Chondrocyte (in vitro differentiated cells): ENCODE data around the gene TMEM219. TPM values are rescaled to one million over a fixed set of nuclear protein-coding genes. Genes with fewer than 3 reads are reported as not detected.
"Not testable (repeated sequence)": the region's sequence is repeated elsewhere in the genome, so short reads cannot be mapped to it uniquely, and the experiment has no call there.

Experiments
- DNase-seq: peaks from one replicate; pipeline ENCODE4 v3.0.0; 2021; ENCODE audit warnings: mixed read lengths, low spot score
- H3K27ac Mint-ChIP-seq: one replicate; pipeline ENCODE4 v1.8.0; 2021; ENCODE audit warnings: mild to moderate bottlenecking, moderate library complexity, mixed read lengths; ENCODE audit not compliant: unreplicated experiment
- H3K27me3 Mint-ChIP-seq: 2 replicates; pipeline ENCODE4 v1.8.0; 2021; ENCODE audit warnings: low read depth, mixed read lengths
- H3K36me3 Mint-ChIP-seq: 2 replicates; pipeline ENCODE4 v1.8.0; 2021; ENCODE audit warnings: low read depth, mixed read lengths
- H3K4me1 Mint-ChIP-seq: 2 replicates; pipeline ENCODE4 v1.8.0; 2021; ENCODE audit warnings: low read depth, mild to moderate bottlenecking, mixed read lengths
- H3K4me3 Mint-ChIP-seq: one replicate; pipeline ENCODE4 v1.8.0; 2021; ENCODE audit warnings: mild to moderate bottlenecking, moderate library complexity, mixed read lengths; ENCODE audit not compliant: unreplicated experiment
- H3K9me3 Mint-ChIP-seq: 2 replicates; pipeline ENCODE4 v1.8.0; 2021; ENCODE audit warnings: low read depth, mixed read lengths
- total RNA-seq: library from RNA; stranded (reverse); gene quantifications from 3 replicates; pipeline ENCODE4 v1.2.1, GENCODE V29; 2021
- TF ChIP-seq, protein P1 (sequence below): fragments of 200-600 bp; sonication (generic); IDR thresholded peaks from 2 replicates; pipeline ENCODE4 v1.5.0; 2021; ENCODE audit warnings: antibody characterized with exemption, mild to moderate bottlenecking, moderate library complexity

TMEM219 gene
- total RNA-seq, 1 donor from 2014 or later, result 122 TPM

DNA sequence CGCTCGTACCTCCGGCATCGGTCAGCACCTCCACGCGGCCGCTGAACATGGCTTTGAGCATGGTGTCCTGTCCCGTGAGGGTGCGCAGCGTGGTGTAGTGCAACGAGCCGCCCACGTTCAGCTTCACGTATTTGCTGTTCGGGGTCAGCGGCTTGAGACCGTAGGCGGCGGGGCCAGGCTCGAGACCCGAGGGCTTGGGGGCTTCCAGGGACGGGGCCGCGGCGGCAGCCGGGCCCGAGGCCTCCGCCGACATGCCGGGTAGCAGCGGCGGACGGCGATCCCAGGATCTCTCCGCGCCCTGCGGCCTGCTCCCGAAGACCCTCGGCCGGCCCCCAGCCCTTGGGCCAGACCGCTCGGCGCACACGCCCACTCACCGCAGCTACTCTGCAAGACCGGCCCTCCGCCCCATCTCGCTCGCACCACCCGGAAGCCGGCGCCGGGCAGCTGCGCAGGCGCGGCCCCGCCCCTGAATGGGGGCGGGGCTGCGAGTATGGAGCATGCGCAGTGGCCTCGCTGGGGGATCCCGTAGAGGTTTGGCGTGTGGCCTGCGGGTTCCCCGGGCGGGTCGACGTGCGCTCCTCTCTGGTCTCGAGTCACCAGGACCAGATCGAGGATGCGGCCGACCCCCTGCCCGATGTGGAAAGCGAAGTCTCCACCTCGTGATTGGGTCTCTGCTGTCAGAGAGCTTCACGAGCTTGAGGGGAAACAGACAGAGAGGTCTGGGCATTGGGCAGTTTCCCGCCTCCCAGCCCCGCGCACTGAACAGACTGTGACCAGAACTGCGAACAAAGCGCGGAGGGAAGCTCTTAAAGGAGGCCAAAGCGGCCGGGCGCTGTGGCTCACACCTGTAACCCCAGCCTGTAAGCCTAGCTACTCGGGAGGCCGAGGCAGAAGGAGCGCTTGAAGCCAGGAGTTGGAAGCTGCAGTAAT is 35.8 kb upstream of the TMEM219 start, which contains the start of gene KCTD13:
Gene KCTD13 (minus strand): TSS at position 446 of the 930 bp plus-strand sequence. CDS start 193 bp downstream, at position 253.
- Mint-ChIP-seq H3K4me1 (peaks cover 40% of the 10 kb centered on the region), H3K36me3 (peaks cover 4% of the 10 kb centered on the region), H3K27me3 (no peaks in the 10 kb centered on the region), H3K4me3 (peak within 1 kb of the TSS; percentile 93), H3K9me3 (no peaks in the 10 kb centered on the region), H3K27ac (peak within 1 kb of the TSS; percentile 95)
- no peak for DNase-seq
- TF ChIP-seq, protein P1, sequence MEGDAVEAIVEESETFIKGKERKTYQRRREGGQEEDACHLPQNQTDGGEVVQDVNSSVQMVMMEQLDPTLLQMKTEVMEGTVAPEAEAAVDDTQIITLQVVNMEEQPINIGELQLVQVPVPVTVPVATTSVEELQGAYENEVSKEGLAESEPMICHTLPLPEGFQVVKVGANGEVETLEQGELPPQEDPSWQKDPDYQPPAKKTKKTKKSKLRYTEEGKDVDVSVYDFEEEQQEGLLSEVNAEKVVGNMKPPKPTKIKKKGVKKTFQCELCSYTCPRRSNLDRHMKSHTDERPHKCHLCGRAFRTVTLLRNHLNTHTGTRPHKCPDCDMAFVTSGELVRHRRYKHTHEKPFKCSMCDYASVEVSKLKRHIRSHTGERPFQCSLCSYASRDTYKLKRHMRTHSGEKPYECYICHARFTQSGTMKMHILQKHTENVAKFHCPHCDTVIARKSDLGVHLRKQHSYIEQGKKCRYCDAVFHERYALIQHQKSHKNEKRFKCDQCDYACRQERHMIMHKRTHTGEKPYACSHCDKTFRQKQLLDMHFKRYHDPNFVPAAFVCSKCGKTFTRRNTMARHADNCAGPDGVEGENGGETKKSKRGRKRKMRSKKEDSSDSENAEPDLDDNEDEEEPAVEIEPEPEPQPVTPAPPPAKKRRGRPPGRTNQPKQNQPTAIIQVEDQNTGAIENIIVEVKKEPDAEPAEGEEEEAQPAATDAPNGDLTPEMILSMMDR, result no peak

DNA sequence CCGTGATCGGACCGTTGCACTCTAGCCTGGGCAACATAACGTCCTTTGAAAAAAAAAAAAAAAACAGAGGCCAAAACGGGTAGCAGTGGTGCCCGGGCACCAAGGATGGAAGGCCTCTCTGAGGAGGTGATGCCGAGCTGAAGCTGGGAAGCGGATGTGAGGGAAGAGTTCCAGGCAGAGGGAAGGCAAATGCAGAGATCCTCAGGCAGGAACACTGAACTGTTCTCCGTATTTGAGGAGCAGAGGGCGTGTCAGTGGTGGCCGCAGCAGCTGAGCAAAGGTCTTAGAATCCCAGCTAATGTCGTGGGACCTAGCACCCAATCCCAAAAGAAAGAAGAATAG is 35.2 kb upstream of the TMEM219 start:
- no peaks in the 10 kb centered on the region for H3K9me3 Mint-ChIP-seq
- H3K27ac Mint-ChIP-seq, result peak overlapping the region; percentile 95
- TF ChIP-seq, protein P1, result peak; percentile 14
- peak overlapping the region; percentile 93 for H3K4me3 Mint-ChIP-seq
- H3K4me1 Mint-ChIP-seq, result peaks cover 38% of the 10 kb centered on the region
- DNase-seq, result no peak
- H3K36me3 Mint-ChIP-seq, result peaks cover 1% of the 10 kb centered on the region
- no peaks in the 10 kb centered on the region for H3K27me3 Mint-ChIP-seq

DNA sequence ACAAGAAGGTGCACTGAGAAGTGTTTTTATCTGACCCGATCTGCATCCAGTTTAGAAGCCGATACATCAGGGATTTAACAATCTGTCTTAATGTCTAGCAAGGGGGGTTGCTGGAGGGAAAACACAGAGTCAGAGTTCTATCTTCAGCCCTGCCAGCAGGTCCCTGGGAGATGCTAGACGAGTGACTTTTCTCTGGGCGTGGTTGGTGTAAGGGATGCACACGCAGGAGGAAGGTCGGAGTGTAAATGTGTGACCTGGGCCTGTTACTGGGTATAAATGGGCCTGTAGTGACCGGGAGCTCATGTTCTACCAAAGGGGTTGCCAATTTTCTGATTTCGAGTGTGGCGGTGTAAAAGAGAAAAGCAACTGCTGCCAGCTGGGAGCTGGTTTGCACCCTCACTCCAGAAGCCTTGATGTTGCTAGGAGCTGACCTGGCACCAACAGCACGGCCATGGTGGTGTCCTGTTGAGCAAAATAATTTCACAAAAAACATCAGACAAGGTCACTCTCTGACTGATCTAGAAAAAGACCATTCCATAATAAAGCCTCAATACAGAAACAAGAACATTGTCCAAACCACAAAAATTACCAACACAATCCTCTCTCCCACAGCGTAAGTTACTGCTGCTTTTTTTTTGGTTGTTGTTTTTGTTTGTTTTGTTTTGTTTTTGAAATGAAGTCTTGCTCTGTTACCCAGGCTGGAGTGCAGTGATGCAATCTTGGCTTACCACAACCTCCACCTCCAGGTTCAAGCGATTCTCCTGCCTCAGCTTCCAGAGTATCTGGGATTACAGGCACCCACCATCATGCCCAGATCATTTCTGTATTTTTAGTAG is 34.6 kb upstream of the TMEM219 start:
- Mint-ChIP-seq H3K9me3 (no peaks in the 10 kb centered on the region), H3K27ac (peak overlapping the region; percentile 95), H3K27me3 (no peaks in the 10 kb centered on the region), H3K36me3 (peaks cover 1% of the 10 kb centered on the region), H3K4me3 (peak overlapping the region; percentile 93), H3K4me1 (peaks cover 38% of the 10 kb centered on the region)
- no peak for DNase-seq
- TF ChIP-seq, protein P1, result no peak

DNA sequence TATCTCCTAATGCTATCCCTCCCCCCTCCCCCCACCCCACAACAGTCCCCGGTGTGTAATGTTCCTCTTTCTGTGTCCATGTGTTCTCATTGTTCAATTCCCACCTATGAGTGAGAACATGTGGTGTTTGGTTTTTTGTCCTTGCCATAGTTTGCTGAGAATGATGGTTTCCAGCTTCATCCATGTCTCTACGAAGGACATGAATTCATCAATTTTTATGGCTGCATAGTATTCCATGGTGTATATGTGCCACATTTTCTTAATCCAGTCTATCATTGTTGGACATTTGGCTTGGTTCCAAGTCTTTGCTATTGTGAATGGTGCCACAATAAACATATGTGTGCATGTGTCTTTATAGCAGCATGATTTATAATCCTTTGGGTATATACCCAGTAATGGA is 30.1 kb upstream of the TMEM219 start:
- not testable (repeated sequence) for H3K27me3 Mint-ChIP-seq, H3K36me3 Mint-ChIP-seq, DNase-seq, H3K9me3 Mint-ChIP-seq, H3K27ac Mint-ChIP-seq, H3K4me3 Mint-ChIP-seq
- peaks cover 11% of the 10 kb centered on the region for H3K4me1 Mint-ChIP-seq

DNA sequence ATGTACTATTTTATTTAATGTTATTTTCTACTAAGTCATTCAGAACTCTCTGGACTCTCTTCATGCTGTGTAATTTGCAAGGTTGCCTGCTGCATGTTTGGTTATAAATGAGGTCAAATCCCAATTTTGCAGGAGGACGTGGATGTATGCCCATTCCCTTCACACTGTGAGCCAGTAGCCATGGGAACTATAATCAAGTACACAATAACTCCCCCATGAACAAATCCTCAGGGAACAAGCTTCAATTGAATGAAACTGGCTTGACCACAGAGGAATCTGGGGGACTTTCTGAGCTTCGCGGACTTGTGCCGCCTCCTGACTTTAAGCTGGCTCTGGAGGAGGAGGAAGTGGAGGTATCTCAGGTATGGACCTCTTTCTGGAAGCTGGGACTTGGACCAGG is 21.2 kb upstream of the TMEM219 start:
- Mint-ChIP-seq H3K4me1 (peaks cover 21% of the 10 kb centered on the region), H3K27me3 (no peaks in the 10 kb centered on the region), H3K9me3 (no peaks in the 10 kb centered on the region), H3K36me3 (no peaks in the 10 kb centered on the region), H3K4me3 (no peak overlapping the region), H3K27ac (no peak overlapping the region)
- TF ChIP-seq, protein P1, result no peak
- no peak for DNase-seq
